GM11168 (cell line): Measurements from ENCODE around the gene SIKE1.
"Not testable (repeated sequence)": the region's sequence is repeated elsewhere in the genome, so short reads cannot be mapped to it uniquely, and the experiment has no call there.

Source experiments
- in situ Hi-C: fragments of 300-500 bp; cut with MboI; formaldehyde crosslinking; loops from one replicate; pipeline ENCODE4 v1.12.0; 2022; ENCODE audit warnings: low sequenced_read_pairs; ENCODE audit not compliant: unreplicated experiment

Gene SIKE1

GRCh38 chr1:114780344-114781226 is at the start of gene SIKE1:
TSS of gene SIKE1 (minus strand) at chr1:114780685. CDS start at chr1:114780607, 78 bp downstream.
- in situ Hi-C loops = no loop called here

- in situ Hi-C loops = not testable (repeated sequence)
Measured at GRCh38 chr1:114830075-114830474, 49.6 kb upstream of the SIKE1 start.

DNA sequence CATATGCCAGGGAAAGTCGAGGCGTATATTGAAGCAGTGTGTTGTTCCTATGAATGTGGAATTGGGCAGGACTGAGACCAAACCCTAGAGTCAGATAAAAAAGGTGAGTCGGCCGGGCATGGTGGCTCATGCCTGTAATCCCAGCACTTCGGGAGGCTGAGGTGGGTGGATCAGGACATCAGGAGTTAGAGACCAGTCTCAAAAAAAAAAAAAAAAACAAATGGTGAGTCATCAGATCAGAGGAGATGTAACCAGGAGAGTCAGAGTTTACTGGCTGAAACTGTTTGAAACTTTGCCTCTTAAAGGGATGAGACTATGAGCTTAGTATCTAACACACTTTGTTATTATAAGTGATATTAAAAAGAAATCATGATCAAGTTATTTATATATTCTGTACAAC is 47.8 kb upstream of the SIKE1 start:
- in situ Hi-C loops = no loop called here

DNA sequence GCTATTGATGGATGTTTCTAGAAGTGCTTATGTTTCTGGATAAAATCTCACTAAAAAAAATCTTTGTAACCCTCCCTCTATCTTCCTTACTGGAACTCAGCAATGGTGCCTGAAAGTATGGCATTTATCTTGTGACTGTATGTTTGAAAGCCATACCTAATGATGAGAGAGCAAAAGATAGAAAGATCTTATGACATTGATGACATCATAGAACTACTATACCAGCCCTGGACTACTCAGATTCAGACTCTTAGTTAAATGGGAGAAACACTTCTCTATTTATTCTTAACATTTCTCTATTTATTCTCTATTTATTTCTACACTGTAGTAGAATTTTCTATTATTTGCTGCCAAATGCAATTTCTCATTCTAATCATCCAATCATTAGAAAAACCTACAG is 41.5 kb upstream of the SIKE1 start:
- in situ Hi-C loops = no loop called here

DNA sequence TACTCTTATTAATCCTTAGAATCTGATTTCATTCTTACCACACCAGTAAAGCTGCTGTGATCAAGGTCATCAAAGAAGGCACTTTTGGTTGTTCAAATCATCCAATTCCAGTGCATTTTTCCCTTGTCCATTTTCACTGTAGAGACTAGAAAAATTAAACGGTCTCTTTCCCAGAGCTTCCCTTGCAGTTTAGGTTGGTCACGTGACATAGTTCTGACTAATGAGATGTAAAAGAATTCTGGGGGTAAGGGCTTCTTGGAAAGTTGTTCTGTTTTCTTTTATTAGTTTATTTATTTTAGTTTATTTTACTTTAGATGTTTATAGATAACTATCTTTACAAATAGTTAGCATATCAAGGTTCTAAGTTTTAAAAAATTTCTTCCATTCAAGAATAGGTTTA is 39.9 kb upstream of the SIKE1 start:
- in situ Hi-C loops = no loop called here

DNA sequence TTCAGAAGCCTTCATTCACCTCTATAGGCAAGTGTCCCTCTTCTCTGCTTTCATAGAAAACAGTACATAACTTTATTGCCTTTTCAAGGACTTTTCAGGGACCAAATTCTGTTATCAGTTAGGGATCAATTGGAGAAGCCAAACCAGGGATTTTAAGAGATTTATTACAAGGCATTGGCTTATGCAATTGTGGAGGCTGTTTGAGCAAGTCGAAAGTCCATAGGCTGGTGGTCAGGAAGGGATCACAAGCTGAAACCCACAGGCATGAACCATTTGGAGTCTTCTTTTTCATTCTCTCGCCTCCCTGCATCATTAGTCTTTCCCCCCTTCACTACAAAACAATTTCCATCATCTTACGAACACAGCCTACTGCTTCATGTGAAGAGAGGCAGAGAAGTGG is 39.4 kb upstream of the SIKE1 start:
- in situ Hi-C loops = no loop called here

GRCh38 chr1:114804449-114804848 is 24.0 kb upstream of the SIKE1 start:
- in situ Hi-C loops = not testable (repeated sequence)

DNA sequence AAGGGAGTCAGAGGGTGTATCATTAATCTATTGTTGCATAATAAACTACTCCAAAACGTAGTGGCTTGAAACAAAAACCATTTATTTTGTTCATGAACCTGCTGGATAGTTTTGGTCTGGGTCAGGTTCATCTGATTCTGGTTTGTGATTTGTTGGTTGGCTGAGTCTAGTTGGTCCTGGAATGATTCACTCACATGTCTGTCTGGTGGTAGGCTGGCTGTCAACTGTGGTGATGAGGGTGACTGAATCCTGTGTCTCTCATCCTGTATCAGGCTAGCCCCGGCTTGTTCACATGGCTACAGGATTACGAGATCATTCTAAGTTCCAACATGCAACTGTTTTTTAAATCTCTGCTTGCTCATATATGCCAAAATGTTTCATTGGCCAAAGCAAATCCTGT is 22.5 kb upstream of the SIKE1 start:
- in situ Hi-C loops = no loop called here

DNA sequence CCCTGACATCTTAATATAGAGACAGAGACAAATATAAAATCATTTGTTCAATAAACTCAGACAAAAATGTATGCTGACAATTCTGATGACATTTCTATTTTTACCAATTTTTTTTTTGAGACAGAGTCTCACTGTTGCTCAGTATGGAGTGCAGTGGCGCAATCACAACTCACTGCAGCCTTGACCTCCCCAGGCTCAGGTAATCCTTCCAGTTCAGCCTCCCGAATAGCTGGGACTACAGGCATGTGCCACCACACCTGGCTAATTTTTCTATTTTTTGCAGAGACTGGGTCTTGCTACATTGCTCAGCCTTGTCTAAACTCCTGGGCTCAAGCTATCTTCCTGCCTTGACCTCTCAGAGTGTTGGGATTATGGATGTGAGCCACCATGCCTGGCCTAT is 13.6 kb upstream of the SIKE1 start:
- in situ Hi-C loops = no loop called here

DNA sequence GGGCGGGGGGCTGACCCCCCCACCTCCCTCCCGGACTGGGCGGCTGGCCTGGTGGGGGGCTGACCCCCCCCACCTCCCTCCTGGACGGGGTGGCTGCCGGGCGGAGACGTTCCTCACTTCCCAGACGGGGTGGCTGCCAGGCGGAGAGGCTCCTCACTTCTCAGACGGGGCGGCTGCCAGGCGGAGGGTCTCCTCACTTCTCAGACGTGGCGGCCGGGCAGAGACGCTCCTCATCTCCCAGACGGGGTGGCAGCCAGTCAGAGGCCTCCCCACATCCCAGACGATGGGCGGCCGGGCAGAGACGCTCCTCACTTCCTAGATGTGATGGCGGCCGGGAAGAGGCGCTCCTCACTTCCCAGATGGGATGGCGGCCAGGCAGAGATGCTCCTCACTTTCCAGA is 10.1 kb upstream of the SIKE1 start:
- in situ Hi-C loops = not testable (repeated sequence)

DNA sequence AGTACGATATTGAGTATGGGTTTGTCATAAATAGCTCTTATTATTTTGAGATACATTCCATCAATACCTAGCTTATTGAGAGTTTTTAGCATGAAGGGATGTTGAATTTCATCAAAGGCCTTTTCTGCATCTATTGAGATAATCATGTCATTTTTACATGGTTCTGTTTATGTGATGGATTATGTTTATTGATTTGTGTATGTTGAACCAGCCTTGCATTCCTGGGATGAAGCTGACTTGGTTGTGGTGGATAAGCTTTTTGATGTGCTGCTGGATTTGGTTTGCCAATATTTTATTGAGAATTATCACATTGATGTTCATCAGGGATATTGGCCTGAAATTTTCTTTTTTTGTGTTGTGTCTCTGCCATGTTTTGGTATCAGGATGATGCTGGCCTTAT is 6.0 kb upstream of the SIKE1 start:
- in situ Hi-C loops = not testable (repeated sequence)

- in situ Hi-C loops = no loop called here
Measured at GRCh38 chr1:114782476-114782875, 2.0 kb upstream of the SIKE1 start.

- in situ Hi-C loops = no loop called here
Measured at GRCh38 chr1:114779722-114780121, 763 bp downstream of the SIKE1 start.

DNA sequence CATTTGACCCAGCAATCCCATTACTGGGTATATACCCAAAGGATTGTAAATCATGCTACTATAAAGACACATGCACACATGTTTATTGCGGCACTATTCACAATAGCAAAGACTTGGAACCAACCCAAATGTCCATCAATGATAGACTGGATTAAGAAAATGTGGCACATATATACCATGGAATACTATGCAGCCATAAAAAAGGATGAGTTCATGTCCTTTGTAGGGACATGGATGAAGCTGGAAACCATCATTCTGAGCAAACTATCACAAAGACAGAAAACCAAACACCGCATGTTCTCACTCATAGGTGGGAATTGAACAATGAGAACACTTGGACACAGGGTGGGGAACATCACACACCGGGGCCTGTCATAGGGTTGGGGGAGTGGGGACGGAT is 3.8 kb downstream of the SIKE1 start:
- in situ Hi-C loops = not testable (repeated sequence)

DNA sequence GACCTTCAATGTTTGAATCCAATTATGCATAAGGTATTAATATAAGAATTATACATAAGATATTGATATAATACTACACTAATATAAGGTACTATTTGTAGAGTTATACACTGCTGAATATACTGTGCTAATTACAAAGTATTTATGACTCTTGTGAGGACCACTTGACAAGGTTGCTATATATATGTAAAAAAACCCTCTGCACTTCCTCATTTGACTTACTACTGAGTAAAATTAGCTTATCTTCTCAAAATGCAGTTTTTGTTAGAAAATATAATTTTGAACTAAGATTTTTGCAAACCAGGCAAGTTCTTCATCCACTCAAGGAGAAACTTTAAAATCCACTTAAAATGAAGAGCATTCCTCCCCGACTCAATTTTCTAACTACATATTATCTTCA is 8.5 kb downstream of the SIKE1 start:
- in situ Hi-C loops = no loop called here

DNA sequence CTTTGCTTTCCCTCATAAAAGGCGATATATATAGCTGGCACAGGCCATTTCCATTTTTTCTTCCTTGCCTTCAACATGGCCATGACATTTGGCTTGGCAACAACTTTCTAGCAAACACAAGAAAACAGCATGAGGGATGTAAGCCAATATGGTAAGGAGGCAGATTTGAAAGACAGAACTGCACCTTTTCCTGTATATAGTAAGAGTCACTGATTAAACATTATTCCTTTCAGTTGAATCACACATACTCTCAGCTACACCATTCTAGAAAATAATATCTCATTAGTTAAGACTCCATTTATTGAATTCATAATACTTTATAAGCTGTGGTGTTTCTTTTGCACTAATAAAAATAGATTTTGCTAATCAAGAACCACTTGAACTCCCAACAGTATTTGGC is 9.5 kb downstream of the SIKE1 start:
- in situ Hi-C loops = no loop called here

- in situ Hi-C loops = no loop called here
Measured at GRCh38 chr1:114764689-114765088, 15.8 kb downstream of the SIKE1 start.

GRCh38 chr1:114758256-114758832 is 22.1 kb downstream of the SIKE1 start:
- in situ Hi-C loops = no loop called here

DNA sequence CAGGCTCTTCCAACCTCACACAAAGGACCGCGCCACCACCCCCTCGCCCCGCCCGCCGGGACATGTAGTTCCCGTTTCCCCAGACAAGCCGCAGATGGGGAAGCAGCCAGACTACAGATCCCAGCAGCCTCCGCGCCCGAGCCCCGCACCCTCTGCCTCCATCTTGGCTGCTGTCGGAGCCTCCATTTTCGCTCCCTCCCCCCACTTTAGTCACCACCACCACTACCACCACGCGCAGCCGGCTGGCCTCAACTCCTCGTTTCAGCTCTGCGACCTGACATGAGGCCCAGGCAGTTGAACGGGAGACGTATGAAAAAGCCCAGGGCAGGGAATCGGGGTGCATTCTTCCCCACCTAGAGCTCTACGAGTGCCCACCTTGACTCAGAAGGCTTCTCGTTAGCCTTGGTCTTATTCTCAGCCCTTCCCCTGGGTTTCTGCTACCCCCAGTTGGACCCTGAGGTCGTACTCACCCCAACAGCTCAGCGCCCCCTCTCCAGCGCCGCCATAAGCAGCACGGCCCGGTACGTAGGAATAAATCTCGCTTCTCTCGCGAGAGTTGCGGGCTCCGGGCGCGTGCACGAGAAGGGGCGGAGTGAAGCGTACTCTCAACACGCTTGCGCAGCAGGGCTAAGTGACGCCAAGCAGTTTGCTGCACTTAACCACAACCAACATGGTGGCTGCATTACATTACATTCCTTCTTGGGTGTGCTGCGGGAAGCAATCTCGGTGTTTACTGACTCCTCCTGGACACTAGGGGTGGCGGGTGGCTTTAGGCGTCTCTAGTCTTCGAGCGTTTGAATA is 22.8 kb downstream of the SIKE1 start, which contains the start of gene CSDE1:
CSDE1 (minus strand) TSS at position 530 of the 801 bp plus-strand sequence. CDS start 18,094 bp downstream, outside the sequence.
- in situ Hi-C loops = no loop called here

GRCh38 chr1:114756949-114757454 is 23.5 kb downstream of the SIKE1 start:
- in situ Hi-C loops = no loop called here
